Pancreas (tissue), 10 donors: Measurements from ENCODE around the gene RHBDL1. TPM values are rescaled to one million over a fixed set of nuclear protein-coding genes. Genes with fewer than 3 reads are reported as not detected.

Experiments
- ATAC-seq, 4 donors: fragments of 200-7000 bp; cut with Tn5 transposase; one replicate each; pipeline versions ENCODE4 v1.8.0 to v1.9.1; 2020; ENCODE audit warnings: mild to moderate bottlenecking in 4 of 4, moderate library complexity in 4 of 4
- DNase-seq, 6 donors: peaks; one replicate each; pipeline ENCODE4 v3.0.0-alpha.2; 2020
- FAIRE-seq: peaks from 2 replicates; lab custom pipeline; 2012; peaks lifted over from hg19 to GRCh38; lab: Jason Lieb, UNC
- H3K27ac ChIP-seq, 4 donors: fragments of 200-600 bp; sonication (generic); 1 replicate in 3 of 4; 2 replicates in 1 of 4; pipeline versions ENCODE4 v1.5.0 to v1.8.0; 2020
- H3K27me3 ChIP-seq, 4 donors: fragments of 200-600 bp; one replicate each; pipeline ENCODE4 v1.8.0; 2021
- H3K36me3 ChIP-seq, 3 donors: fragments of 200-600 bp; sonication (generic) in 1 of 3; one replicate each; pipeline versions ENCODE4 v1.5.0 to v1.8.0; 2020 to 2021
- H3K4me1 ChIP-seq, 3 donors: fragments of 200-600 bp; one replicate each; pipeline ENCODE4 v1.8.0; 2021
- H3K4me3 ChIP-seq, 4 donors: fragments of 200-600 bp; sonication (generic) in 2 of 4; one replicate each; pipeline versions ENCODE4 v1.5.0 to v1.8.0; 2020 to 2021
- H3K9me3 ChIP-seq, 4 donors: fragments of 200-600 bp; one replicate each; pipeline ENCODE4 v1.8.0; 2021
- CTCF ChIP-seq, 4 donors: fragments of 200-600 bp; sonication (generic) in 3 of 4; IDR thresholded peaks; one replicate each; pipeline versions ENCODE4 v1.5.0 to v1.8.0; 2021; ENCODE audit warnings: antibody characterized with exemption in 4 of 4
- WGBS, 2 donors: extraction: QIAGEN DNeasy Blood & Tissue Kit; methylation state at CpG; one replicate each; pipeline ENCODE4 v1.1.7; 2013; 5-methylcytosine and 5-hydroxymethylcytosine counted together
- intact Hi-C, 3 donors: fragments of 100-400 bp; cut with DNase I; formaldehyde crosslinking; loops; one replicate each; pipeline versions ENCODE4 v1.11.1 to v1.14.2; 2022
- polyA plus RNA-seq, 2 donors: library from polyadenylated mRNA; stranded (reverse); fragments of 200-250 nt; gene quantifications; one replicate each; pipeline ENCODE4 v1.2.3, GENCODE V29; 2013
- total RNA-seq, 6 donors: library from RNA; stranded (reverse); fragmentation: NEBNext Ultra II Directional in 4 of 6; extraction: Animal tissue kit (Norgen Biotek cat#: 25700) in 4 of 6; gene quantifications; one replicate each; pipeline versions ENCODE4 v1.2.1 to v1.2.4, GENCODE V29; 2021 to 2023
- donor health status: healthy with polysubstance abuse.
- donor health status: DM: no; HTN: no; CAD: no; lungs with moderate emphysema.
- donor health status: DM: no; HTN: no; CAD: no.
- donor health status: control.
- donor health status: control.
- donor health status: Bipolar disorder and iron deficiency.
- donor health status: DM: yes; HTN: yes; CAD: no.
- donor health status: DM: no; HTN: no; CAD: no.
- donor health status: DM: no; HTN: no; CAD: no.
- donor health status: DM: yes; HTN: yes; CAD: no.

The RHBDL1 gene
- total and polyA plus RNA-seq, 8 donors = 0.28 to 5.1 (median 0.98) TPM

- Histone ChIP-seq H3K27ac (no peak overlapping the region), H3K36me3 (no peaks in the 10 kb centered on the region), H3K4me3 (peak overlapping the region in 1 of 4 donors; percentile 10), H3K9me3 (no peaks in the 10 kb centered on the region), H3K4me1 (peaks cover 4 to 28% (median 15%) of the 10 kb centered on the region in 3 donors), H3K27me3 (peaks cover 0 to 9% (median 0%) of the 10 kb centered on the region in 4 donors)
- no peak for DNase-seq
- no peak for FAIRE-seq
- TF ChIP-seq CTCF (IDR thresholded peaks at IDR 0.05) = no peak
- 10 to 25% methylated on average over 26 to 37 of the region's 37 CpGs for WGBS, 2 donors
- intact Hi-C loops = no loop called here
- ATAC-seq = no peak
These were observed 18.3 kb downstream of the RHBDL1 start for GRCh38 chr16:693766-694165.

DNA sequence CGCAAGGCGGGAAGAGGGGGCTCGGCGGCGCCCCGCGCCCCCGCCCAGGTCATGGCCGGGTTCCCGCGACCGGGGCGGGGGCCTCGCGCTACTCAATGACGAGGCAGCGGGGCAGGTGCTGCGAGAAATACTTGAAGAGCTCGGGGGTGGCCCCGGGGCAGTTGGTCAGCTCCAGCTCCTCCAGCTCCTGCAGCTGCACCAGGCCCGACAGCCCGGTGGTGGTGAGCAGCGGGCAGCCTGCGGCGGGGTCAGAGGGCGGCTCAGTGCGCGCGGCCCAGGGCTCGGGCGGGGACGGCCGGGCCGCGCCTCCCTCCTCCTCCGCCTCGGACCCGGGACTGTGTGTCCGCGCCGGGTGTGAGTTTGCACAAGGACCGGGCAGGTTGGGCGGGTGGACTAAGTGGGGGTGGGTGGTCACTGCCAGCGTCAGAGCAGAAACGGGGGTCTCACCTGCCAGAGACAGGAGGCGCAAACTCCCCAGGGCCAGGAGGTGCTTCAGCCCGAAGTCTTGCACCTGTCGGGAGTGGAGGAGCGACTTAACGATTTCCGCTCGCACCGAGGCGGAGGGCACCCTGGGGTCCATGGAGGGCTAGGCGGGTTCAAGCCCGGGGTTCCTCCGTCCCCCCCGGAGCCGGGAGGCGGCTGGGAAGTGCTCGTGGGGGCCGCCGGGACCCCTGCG, 18.9 kb downstream of the RHBDL1 start:
- H3K4me1 ChIP-seq = peaks cover 4 to 24% (median 10%) of the 10 kb centered on the region in 3 donors
- intact Hi-C loops = no loop called here
- H3K36me3 ChIP-seq = no peaks in the 10 kb centered on the region
- 4 to 5% methylated on average over 36 to 64 of the region's 64 CpGs for WGBS, 2 donors
- TF ChIP-seq CTCF (IDR thresholded peaks at IDR 0.05) = no peak
- no peak overlapping the region for H3K27ac ChIP-seq
- FAIRE-seq (no peak), ATAC-seq (no peak), DNase-seq (no peak)
- peak overlapping the region in 1 of 4 donors; percentile 19 for H3K4me3 ChIP-seq
- peaks cover 0 to 9% (median 0%) of the 10 kb centered on the region in 4 donors for H3K27me3 ChIP-seq
- H3K9me3 ChIP-seq = no peaks in the 10 kb centered on the region

DNA sequence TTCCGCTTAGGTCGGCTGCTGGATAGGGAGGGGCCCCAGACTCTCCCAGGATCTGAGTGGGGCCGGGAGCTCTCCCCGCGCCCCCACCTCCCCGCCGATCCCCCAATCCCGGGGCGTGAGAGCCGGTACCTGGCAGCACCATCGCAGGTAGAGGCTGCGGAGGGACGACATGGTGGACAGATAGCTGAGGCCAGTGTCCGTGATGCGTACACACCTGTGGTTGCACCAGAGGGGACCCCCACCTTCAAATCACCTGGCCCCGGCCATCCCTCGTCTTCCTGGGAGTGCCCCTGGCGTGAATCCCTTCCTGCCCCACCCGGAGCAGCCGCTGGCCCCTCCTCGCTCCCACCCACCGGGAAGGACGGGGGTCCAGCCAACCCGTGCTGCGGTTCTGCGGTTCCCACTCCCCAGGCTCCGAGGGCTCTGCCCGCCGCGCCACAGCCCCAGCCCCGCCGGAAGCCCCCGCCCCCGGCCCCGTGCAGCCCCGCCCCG, 19.4 kb downstream of the RHBDL1 start:
- peaks cover 0 to 10% (median under 1%) of the 10 kb centered on the region in 4 donors for H3K27me3 ChIP-seq
- intact Hi-C loops = no loop called here
- DNase-seq = no peak
- no peak for ATAC-seq
- H3K4me3 ChIP-seq = peak overlapping the region in 2 of 4 donors; percentile 15 to 19
- H3K4me1 ChIP-seq = peaks cover 0 to 19% (median 6%) of the 10 kb centered on the region in 3 donors
- WGBS, 2 donors = 3 to 4% methylated on average over 23 to 37 of the region's 37 CpGs
- H3K27ac ChIP-seq = no peak overlapping the region
- no peak for TF ChIP-seq CTCF (IDR thresholded peaks at IDR 0.05)
- FAIRE-seq = no peak
- no peaks in the 10 kb centered on the region for H3K9me3 ChIP-seq
- H3K36me3 ChIP-seq = no peaks in the 10 kb centered on the region

GRCh38 chr16:695355-696089, 20.1 kb downstream of the RHBDL1 start:
- Histone ChIP-seq H3K9me3 (no peaks in the 10 kb centered on the region), H3K27ac (no peak overlapping the region), H3K4me1 (peaks cover 0 to 19% (median 6%) of the 10 kb centered on the region in 3 donors), H3K4me3 (peak overlapping the region in 2 of 4 donors; percentile 15 to 24), H3K36me3 (no peaks in the 10 kb centered on the region), H3K27me3 (peaks cover 0 to 16% (median 3%) of the 10 kb centered on the region in 4 donors)
- no peak for TF ChIP-seq CTCF (IDR thresholded peaks at IDR 0.05)
- intact Hi-C loops = no loop called here
- ATAC-seq = peak; percentile 42 to 65 (median 51)
- DNase-seq = peak in 1 of 6 donors; percentile 50
- no peak for FAIRE-seq
- 3 to 4% methylated on average over 69 to 71 of the region's 71 CpGs for WGBS, 2 donors
